Liver (tissue), 3 donors: Measurements from ENCODE around the gene NAP1L3.

Source experiments
- ATF3 ChIP-seq: IDR thresholded peaks from 2 replicates; pipeline ENCODE4 v1.6.1; 2016; ENCODE audit warnings: antibody characterized with exemption
- CTCF ChIP-seq: fragments of 150-350 bp; IDR thresholded peaks from 2 replicates; pipeline ENCODE4 v1.5.1; 2017; ENCODE audit warnings: improper control_type of control experiment, low read depth, low read length; ENCODE audit not compliant: missing input control
- EGR1 ChIP-seq, 2 donors: IDR thresholded peaks; 2 replicates each; pipeline ENCODE4 v1.6.1; 2016 to 2018; ENCODE audit warnings: antibody characterized with exemption in 2 of 2, low read depth in 2 of 2
- FOXA1 ChIP-seq: IDR thresholded peaks from 2 replicates; pipeline ENCODE4 v1.6.1; 2016; ENCODE audit warnings: antibody characterized with exemption
- GABPA ChIP-seq, 2 donors: IDR thresholded peaks in 1 of 2; conservative IDR thresholded peaks in 1 of 2; 2 replicates each; pipeline ENCODE4 v1.6.1; 2016; ENCODE audit warnings: antibody characterized with exemption in 2 of 2, mild to moderate bottlenecking in 1 of 2, moderate library complexity in 1 of 2
- JUND ChIP-seq, 2 donors: IDR thresholded peaks; 2 replicates each; pipeline ENCODE4 v1.6.1; 2016; ENCODE audit warnings: antibody characterized with exemption in 2 of 2
- MAX ChIP-seq: IDR thresholded peaks from 2 replicates; pipeline ENCODE4 v1.6.1; 2016; ENCODE audit warnings: antibody characterized with exemption
- RAD21 ChIP-seq, 2 donors: IDR thresholded peaks; 2 replicates each; pipeline ENCODE4 v1.6.1; 2016; ENCODE audit warnings: antibody characterized with exemption in 2 of 2, mild to moderate bottlenecking in 2 of 2
- REST ChIP-seq: IDR thresholded peaks from 2 replicates; pipeline ENCODE4 v1.6.1; 2016; ENCODE audit warnings: antibody characterized with exemption, mild to moderate bottlenecking
- RXRA ChIP-seq, 2 donors: IDR thresholded peaks; 2 replicates each; pipeline ENCODE4 v1.6.1; 2017 to 2018; ENCODE audit warnings: antibody characterized with exemption in 2 of 2, mild to moderate bottlenecking in 1 of 2
- SP1 ChIP-seq: IDR thresholded peaks from 2 replicates; pipeline ENCODE4 v1.6.1; 2018; ENCODE audit warnings: antibody characterized with exemption, mild to moderate bottlenecking
- TAF1 ChIP-seq: conservative IDR thresholded peaks from 2 replicates; pipeline ENCODE4 v1.6.1; 2016; ENCODE audit warnings: antibody characterized with exemption, mild to moderate bottlenecking
- YY1 ChIP-seq: IDR thresholded peaks from 2 replicates; pipeline ENCODE4 v1.6.1; 2016; ENCODE audit warnings: antibody characterized with exemption, mild to moderate bottlenecking
- ZBTB33 ChIP-seq: IDR thresholded peaks from 2 replicates; pipeline ENCODE4 v1.6.1; 2016; ENCODE audit warnings: antibody characterized with exemption
- donor health status: healthy.
- donor health status: healthy.

GRCh38 chrX:93649381-93649780 lies 24.0 kb downstream of the NAP1L3 start:
- TF ChIP-seq SP1 (no peak), CTCF (no peak), GABPA (IDR thresholded peaks at IDR 0.05 in 1 of 2, conservative IDR thresholded peaks at IDR 0.05 in 1 of 2) (no peak), RAD21 (IDR thresholded peaks at IDR 0.05) (no peak), MAX (no peak), TAF1 (no peak), ZBTB33 (no peak), RXRA (IDR thresholded peaks at IDR 0.05) (no peak), REST (no peak), EGR1 (IDR thresholded peaks at IDR 0.05; ENCODE audit: low read depth in 2 of 2) (no peak), FOXA1 (no peak), JUND (IDR thresholded peaks at IDR 0.05) (no peak), YY1 (no peak), ATF3 (no peak)
